Stimulated activated effector memory CD8-positive, alpha-beta T cell treated with anti-CD3 and anti-CD28 coated beads, Interleukin-12 subunit alpha, Interleukin-12 subunit beta, amount 100 ng/mL, for 72 hours (primary cell): ENCODE measurements around the gene LOXHD1.
A peak's percentile ranks its signal among the peaks of the same experiment; 100 is the strongest.

Experiments
- ATAC-seq: fragments of 150-1000 bp; cut with Tn5 transposase; 2 replicates; pipeline ENCODE4 v1.10.0; 2021
- DNase-seq, 2 donors: peaks; one replicate each; pipeline ENCODE4 v3.0.0; 2021 to 2022; ENCODE audit warnings: low spot score in 2 of 2
- H3K27ac Mint-ChIP-seq: one replicate; pipeline ENCODE4 v1.8.0; 2022; ENCODE audit warnings: mild to moderate bottlenecking, mixed read lengths
- H3K36me3 Mint-ChIP-seq: one replicate; pipeline ENCODE4 v1.8.0; 2022; ENCODE audit warnings: mild to moderate bottlenecking, mixed read lengths
- H3K4me1 Mint-ChIP-seq: one replicate; pipeline ENCODE4 v1.8.0; 2022; ENCODE audit warnings: mixed read lengths
- H3K4me3 Mint-ChIP-seq: one replicate; pipeline ENCODE4 v1.8.0; 2022; ENCODE audit warnings: mild to moderate bottlenecking, mixed read lengths
- H3K9me3 Mint-ChIP-seq: one replicate; pipeline ENCODE4 v1.8.0; 2022; ENCODE audit warnings: mixed read lengths

The LOXHD1 gene

GRCh38 chr18:46657115-46657955 lies at the start of gene LOXHD1:
Gene LOXHD1 (minus strand): TSS chr18:46657220. CDS start chr18:46657033, 187 bp downstream.
- no peaks in the 10 kb centered on the region for H3K36me3 Mint-ChIP-seq
- H3K27ac Mint-ChIP-seq, result peak within 1 kb of the TSS; percentile 58
- H3K9me3 Mint-ChIP-seq, result no peaks in the 10 kb centered on the region
- H3K4me1 Mint-ChIP-seq, result no peaks in the 10 kb centered on the region
- ATAC-seq (no peak), DNase-seq (no peak)
- H3K4me3 Mint-ChIP-seq, result no peak within 1 kb of the TSS

GRCh38 chr18:46705521-46705920 lies 48.5 kb upstream of the LOXHD1 start:
- ATAC-seq (no peak), DNase-seq (no peak)
- Mint-ChIP-seq H3K4me3 (no peak overlapping the region), H3K36me3 (no peaks in the 10 kb centered on the region), H3K27ac (no peak overlapping the region), H3K4me1 (no peaks in the 10 kb centered on the region), H3K9me3 (no peaks in the 10 kb centered on the region)

GRCh38 chr18:46704816-46705215 lies 47.8 kb upstream of the LOXHD1 start:
- H3K36me3 Mint-ChIP-seq, result no peaks in the 10 kb centered on the region
- H3K9me3 Mint-ChIP-seq, result no peaks in the 10 kb centered on the region
- DNase-seq (no peak), ATAC-seq (no peak)
- H3K4me3 Mint-ChIP-seq, result no peak overlapping the region
- H3K27ac Mint-ChIP-seq, result no peak overlapping the region
- no peaks in the 10 kb centered on the region for H3K4me1 Mint-ChIP-seq

GRCh38 chr18:46704189-46704588 lies 47.2 kb upstream of the LOXHD1 start:
- H3K4me1 Mint-ChIP-seq, result no peaks in the 10 kb centered on the region
- no peaks in the 10 kb centered on the region for H3K36me3 Mint-ChIP-seq
- no peak overlapping the region for H3K4me3 Mint-ChIP-seq
- no peak overlapping the region for H3K27ac Mint-ChIP-seq
- DNase-seq (no peak), ATAC-seq (no peak)
- H3K9me3 Mint-ChIP-seq, result no peaks in the 10 kb centered on the region

- DNase-seq (no peak), ATAC-seq (no peak)
- Mint-ChIP-seq H3K27ac (no peak overlapping the region), H3K36me3 (no peaks in the 10 kb centered on the region), H3K9me3 (peaks cover 8% of the 10 kb centered on the region), H3K4me1 (no peaks in the 10 kb centered on the region), H3K4me3 (no peak overlapping the region)
Observed at GRCh38 chr18:46702471-46702870, 45.5 kb upstream of the LOXHD1 start.

GRCh38 chr18:46700066-46700824 lies 43.2 kb upstream of the LOXHD1 start:
- Mint-ChIP-seq H3K9me3 (peaks cover 8% of the 10 kb centered on the region), H3K4me3 (no peak overlapping the region), H3K4me1 (no peaks in the 10 kb centered on the region), H3K36me3 (no peaks in the 10 kb centered on the region), H3K27ac (no peak overlapping the region)
- ATAC-seq, result no peak
- no peak for DNase-seq

- no peak for ATAC-seq
- no peak for DNase-seq
- no peak overlapping the region for H3K27ac Mint-ChIP-seq
- no peak overlapping the region for H3K4me3 Mint-ChIP-seq
- H3K36me3 Mint-ChIP-seq, result no peaks in the 10 kb centered on the region
- no peaks in the 10 kb centered on the region for H3K4me1 Mint-ChIP-seq
- H3K9me3 Mint-ChIP-seq, result peaks cover 8% of the 10 kb centered on the region
Observed at GRCh38 chr18:46696702-46697101, 39.7 kb upstream of the LOXHD1 start.

- DNase-seq (no peak), ATAC-seq (no peak)
- Mint-ChIP-seq H3K4me1 (no peaks in the 10 kb centered on the region), H3K27ac (no peak overlapping the region), H3K9me3 (peaks cover 8% of the 10 kb centered on the region), H3K36me3 (no peaks in the 10 kb centered on the region), H3K4me3 (no peak overlapping the region)
Observed at GRCh38 chr18:46696268-46696667, 39.2 kb upstream of the LOXHD1 start.

- no peak overlapping the region for H3K27ac Mint-ChIP-seq
- no peak overlapping the region for H3K4me3 Mint-ChIP-seq
- peaks cover 8% of the 10 kb centered on the region for H3K9me3 Mint-ChIP-seq
- no peak for DNase-seq
- no peaks in the 10 kb centered on the region for H3K36me3 Mint-ChIP-seq
- no peaks in the 10 kb centered on the region for H3K4me1 Mint-ChIP-seq
- no peak for ATAC-seq
Observed at GRCh38 chr18:46693996-46694395, 37.0 kb upstream of the LOXHD1 start.

- no peak overlapping the region for H3K4me3 Mint-ChIP-seq
- H3K9me3 Mint-ChIP-seq, result no peaks in the 10 kb centered on the region
- ATAC-seq (no peak), DNase-seq (no peak)
- H3K27ac Mint-ChIP-seq, result no peak overlapping the region
- no peaks in the 10 kb centered on the region for H3K36me3 Mint-ChIP-seq
- H3K4me1 Mint-ChIP-seq, result no peaks in the 10 kb centered on the region
Observed at GRCh38 chr18:46688853-46689525, 32.0 kb upstream of the LOXHD1 start.

GRCh38 chr18:46686186-46686585 lies 29.2 kb upstream of the LOXHD1 start:
- H3K4me1 Mint-ChIP-seq, result no peaks in the 10 kb centered on the region
- no peak for ATAC-seq

GRCh38 chr18:46683252-46683651 lies 26.2 kb upstream of the LOXHD1 start:
- DNase-seq (no peak), ATAC-seq (no peak)
- H3K4me1 Mint-ChIP-seq, result no peaks in the 10 kb centered on the region
- H3K9me3 Mint-ChIP-seq, result no peaks in the 10 kb centered on the region
- H3K4me3 Mint-ChIP-seq, result no peak overlapping the region
- no peaks in the 10 kb centered on the region for H3K36me3 Mint-ChIP-seq
- no peak overlapping the region for H3K27ac Mint-ChIP-seq

More at GRCh38 chr18:46686186-46686585, 29.2 kb upstream of the LOXHD1 start:
- DNase-seq, result no peak
- H3K27ac Mint-ChIP-seq, result no peak overlapping the region
- no peaks in the 10 kb centered on the region for H3K9me3 Mint-ChIP-seq
- no peaks in the 10 kb centered on the region for H3K36me3 Mint-ChIP-seq
- H3K4me3 Mint-ChIP-seq, result no peak overlapping the region

GRCh38 chr18:46680784-46681695 lies 24.0 kb upstream of the LOXHD1 start:
- DNase-seq (no peak), ATAC-seq (no peak)
- Mint-ChIP-seq H3K4me1 (no peaks in the 10 kb centered on the region), H3K27ac (no peak overlapping the region), H3K9me3 (no peaks in the 10 kb centered on the region), H3K4me3 (no peak overlapping the region), H3K36me3 (no peaks in the 10 kb centered on the region)

- H3K4me1 Mint-ChIP-seq, result no peaks in the 10 kb centered on the region
- H3K9me3 Mint-ChIP-seq, result no peaks in the 10 kb centered on the region
- ATAC-seq, result no peak
- H3K27ac Mint-ChIP-seq, result no peak overlapping the region
- no peaks in the 10 kb centered on the region for H3K36me3 Mint-ChIP-seq
- H3K4me3 Mint-ChIP-seq, result no peak overlapping the region
- DNase-seq, result no peak
Observed at GRCh38 chr18:46679846-46680598, 23.0 kb upstream of the LOXHD1 start.
